Mesenteric fat pad (tissue), 1 donor: ENCODE measurements around the gene SNAPC4. TPM values are rescaled to one million over a fixed set of nuclear protein-coding genes. Genes with fewer than 3 reads are reported as not detected.

Source experiments
- DNase-seq: peaks from one replicate; pipeline ENCODE4 v3.0.0-alpha.2; 2020; ENCODE audit warnings: low spot score
- total RNA-seq: library from RNA; stranded (reverse); fragmentation: NEBNext Ultra II Directional; extraction: Animal tissue kit (Norgen Biotek cat#: 25700); gene quantifications from one replicate; pipeline ENCODE4 v1.2.1, GENCODE V29; 2021
- donor health status: DM: yes; HTN: yes; CAD: no.

The SNAPC4 gene
- total RNA-seq, 1 donor from 2014 or later, result 6.3 TPM

DNA sequence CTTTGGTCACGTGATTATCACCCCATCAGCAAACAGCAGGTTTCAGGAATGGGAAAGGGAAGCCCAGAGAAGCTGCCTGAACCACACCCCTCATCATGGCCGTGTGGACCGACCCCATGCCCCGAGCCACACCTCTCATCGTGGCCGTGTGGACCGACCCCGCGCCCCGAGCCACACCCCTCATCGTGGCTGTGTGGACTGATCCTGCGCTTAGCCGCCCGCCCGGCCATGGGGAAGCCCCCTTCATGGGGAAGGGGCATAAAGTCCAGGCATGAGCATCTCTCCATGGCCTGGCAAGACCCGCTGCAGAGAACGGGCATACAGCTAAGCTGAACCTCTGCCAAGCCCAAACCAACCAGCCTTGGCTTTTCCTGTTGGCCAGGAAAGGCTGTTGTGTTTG, 6.4 kb downstream of the SNAPC4 start:
- DNase-seq, result no peak

GRCh38 chr9:136392538-136393449, 7.2 kb downstream of the SNAPC4 start:
- DNase-seq, result no peak

- DNase-seq, result no peak
Measured at GRCh38 chr9:136391737-136392537, 8.0 kb downstream of the SNAPC4 start.

DNA sequence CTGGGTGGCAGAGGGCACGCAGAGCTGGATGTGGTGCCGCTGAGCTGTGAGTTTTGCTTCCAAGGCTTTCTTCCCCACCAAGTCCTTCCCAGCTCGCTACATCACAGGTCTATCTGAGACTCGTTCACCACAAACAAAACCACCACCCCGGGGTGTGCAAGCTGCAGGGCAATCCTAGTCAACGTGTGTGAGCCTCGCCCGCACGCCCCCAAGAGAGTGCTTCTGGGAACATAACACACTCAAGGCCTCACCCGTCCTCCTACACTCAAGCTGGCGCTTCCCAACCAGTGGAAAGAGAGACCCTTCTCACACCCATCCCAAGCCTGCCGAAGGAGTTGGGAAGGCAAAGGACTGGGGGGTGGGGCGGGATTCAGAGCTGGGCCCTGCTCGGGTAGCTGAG, 10.6 kb downstream of the SNAPC4 start:
- DNase-seq, result no peak

DNA sequence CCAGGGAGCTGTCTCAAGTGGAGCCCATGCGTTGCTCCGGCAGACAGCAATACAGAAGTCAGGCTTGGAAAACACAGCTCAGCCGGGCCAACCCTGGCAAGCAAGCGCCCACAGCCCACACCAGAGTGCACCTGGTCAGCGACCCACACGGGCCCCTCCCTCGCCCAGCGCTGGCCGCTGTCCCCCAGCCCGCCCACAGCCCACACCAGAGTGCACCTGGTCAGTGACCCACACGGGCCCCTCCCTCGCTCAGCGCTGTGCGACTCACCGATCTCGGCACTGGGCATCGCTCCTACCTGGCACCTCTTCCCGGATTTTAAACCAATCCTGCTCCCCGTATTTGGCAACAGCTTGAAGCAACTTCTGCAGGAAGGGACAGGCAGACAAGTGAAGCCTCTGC, 12.8 kb downstream of the SNAPC4 start:
- no peak for DNase-seq

- no peak for DNase-seq
Measured at GRCh38 chr9:136386018-136386417, 14.0 kb downstream of the SNAPC4 start.

DNA sequence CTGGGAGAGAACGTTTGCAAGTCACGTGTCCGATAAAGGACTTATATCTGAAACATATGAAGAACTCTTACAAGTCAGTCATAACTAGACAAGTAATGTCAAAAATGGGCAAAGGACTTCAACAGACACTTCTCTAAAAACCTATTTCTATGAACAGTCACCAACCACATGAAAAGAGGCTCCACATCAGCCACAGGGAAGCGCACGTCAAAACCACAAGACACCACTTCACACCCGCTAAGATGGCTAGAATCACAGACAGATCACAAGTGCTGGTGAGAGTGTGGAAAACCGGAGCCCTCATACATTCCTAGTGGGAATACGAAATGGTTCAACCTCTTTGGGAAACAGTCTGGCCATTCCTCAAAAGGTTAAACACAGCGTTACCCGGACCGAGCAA, 15.0 kb downstream of the SNAPC4 start:
- no peak for DNase-seq

DNA sequence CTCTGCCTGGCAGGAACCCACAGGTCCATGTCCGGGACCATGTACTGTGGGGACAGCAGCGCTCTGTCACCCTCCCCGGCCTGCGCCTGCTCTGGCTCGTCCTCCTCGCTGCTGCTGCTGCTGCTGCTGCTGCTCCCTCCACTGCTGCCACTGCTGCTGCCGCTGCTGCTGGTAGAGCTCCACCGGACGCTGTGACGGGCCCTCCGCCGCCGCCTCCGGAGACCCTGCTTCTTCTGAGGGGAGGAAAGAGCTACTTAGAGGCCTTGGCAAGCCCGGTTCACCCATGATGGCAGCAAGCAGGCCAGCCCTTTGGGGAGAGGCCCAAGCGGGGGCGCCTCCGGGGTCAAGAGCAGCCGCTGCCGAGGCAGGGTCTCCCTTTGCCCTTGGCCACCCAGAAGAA, 16.5 kb downstream of the SNAPC4 start:
- no peak for DNase-seq

DNA sequence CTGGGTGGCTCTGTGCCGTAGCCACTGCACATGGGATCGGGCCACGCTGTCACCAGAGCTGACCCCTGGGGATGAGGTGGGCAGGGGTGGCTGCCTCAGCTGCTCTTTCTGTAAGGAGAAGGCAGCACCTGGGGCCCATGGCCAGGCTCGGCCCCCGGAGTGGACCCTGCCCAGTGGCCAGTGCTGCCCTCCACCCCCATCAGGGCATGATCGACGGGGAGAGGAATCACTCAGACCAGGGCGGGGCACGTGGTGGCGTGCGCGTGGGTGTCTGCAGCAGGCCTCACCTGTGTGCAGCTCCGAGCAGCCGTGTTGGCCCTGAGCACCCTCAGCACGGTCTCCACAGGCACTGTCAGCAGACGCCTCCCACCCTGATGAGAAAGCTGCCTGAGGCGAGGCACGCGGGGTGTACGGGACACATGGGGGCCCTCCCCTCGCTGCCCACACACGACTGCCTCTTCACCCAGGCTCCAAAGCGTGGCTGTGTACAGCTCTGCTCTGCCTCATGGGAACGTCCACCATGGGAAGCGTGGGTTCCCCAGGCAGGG, 17.9 kb downstream of the SNAPC4 start:
- no peak for DNase-seq

- no peak for DNase-seq
Measured at GRCh38 chr9:136381311-136381710, 18.7 kb downstream of the SNAPC4 start.

DNA sequence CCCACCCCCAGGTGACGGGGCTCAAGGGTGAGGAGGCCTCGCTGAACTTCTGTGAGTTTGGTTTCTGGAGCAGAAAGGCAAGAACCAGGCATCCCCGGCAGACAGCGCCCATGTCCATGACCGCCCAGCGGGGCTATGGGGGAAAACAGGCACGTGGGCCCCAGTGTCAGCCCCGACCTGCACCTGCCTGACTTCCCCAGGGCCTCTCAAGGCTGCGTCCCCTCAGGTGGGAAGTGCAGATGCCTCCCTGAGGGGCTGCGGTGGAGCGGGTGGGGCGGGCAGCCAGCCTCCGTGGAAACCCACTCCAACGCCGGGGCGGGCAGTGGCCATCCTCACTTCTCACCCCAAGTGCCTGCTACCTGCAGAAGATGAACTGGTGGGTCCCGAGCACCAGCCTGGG, 19.6 kb downstream of the SNAPC4 start:
- DNase-seq, result no peak

DNA sequence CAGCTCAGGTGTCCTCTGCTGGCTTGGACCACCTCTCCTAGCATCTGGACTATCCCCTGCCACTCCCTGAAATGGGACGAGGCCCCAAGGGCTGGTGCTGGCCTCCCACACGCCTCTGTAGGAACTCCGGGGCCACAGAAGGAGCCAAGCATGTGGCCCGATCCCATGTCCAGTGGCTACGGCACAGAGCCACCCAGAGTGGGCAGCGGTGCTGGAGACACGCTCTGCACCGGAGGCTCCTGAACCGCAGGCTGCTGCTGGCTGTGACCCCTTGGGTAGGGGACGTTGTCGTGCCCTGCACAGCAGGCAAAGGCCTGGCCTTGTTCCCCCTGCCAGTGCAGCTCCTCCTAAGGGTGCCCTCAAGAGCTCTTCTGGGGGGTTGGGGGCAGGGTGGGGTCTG, 20.1 kb downstream of the SNAPC4 start:
- no peak for DNase-seq

- no peak for DNase-seq
Measured at GRCh38 chr9:136379401-136379800, 20.6 kb downstream of the SNAPC4 start.

DNA sequence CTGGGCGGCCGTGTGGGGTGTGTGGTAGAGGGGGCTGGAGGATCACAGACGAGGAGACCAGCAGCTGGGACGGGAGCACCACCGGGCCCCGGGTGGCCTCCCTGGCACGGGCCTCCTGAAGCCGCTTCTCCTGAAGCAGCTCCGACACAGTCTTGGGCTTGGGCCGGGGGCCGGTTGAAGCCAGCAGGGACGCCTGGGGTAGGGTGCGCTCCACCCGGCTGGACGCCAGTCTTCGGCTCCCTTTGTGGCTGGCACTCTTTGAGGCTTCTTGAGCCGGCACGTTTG, 21.0 kb downstream of the SNAPC4 start:
- no peak for DNase-seq

GRCh38 chr9:136378170-136379002, 21.6 kb downstream of the SNAPC4 start:
- DNase-seq, result no peak

DNA sequence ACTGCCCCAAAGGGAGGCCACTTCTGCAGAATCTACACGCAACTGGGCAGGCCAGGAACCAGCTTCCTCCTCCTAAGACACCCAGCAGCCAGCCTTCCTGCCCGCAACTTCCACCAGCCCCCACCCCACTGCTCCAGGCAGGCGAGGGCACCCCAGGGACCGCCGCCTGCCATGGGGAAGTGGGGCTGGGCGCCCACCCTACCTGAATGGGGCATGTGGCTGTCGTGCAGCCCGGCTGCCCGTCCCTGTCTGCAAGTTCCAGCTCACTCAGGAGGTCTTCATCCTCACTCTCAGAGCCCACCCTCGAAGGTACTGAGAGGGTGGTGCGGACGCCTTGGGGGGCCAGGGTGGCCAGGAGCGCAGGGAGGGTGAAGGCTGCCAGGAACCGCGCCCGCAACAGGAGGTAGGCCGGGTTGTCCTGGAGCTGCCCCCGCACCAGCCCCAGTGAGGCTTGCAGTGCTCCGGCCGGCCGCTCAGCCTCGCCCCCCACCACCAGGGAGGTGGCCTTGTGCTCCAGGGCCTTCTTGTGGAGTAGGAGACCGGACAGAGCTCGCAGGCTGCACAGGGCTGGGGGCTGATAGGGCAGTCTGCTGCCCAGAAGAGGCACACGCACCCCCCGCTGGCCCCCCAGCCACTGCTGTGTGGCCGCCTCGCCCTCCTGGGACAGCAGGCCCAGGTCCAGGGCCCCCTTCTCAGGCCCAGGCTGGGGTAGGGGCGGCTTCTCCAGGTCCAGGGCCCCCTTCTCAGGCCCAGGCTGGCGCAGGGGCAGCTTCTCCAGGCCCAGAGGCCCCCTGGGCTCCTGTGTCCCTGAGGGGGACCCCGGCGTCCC, 22.4 kb downstream of the SNAPC4 start:
- DNase-seq, result no peak

- no peak for DNase-seq
Measured at GRCh38 chr9:136376457-136376856, 23.5 kb downstream of the SNAPC4 start.

DNA sequence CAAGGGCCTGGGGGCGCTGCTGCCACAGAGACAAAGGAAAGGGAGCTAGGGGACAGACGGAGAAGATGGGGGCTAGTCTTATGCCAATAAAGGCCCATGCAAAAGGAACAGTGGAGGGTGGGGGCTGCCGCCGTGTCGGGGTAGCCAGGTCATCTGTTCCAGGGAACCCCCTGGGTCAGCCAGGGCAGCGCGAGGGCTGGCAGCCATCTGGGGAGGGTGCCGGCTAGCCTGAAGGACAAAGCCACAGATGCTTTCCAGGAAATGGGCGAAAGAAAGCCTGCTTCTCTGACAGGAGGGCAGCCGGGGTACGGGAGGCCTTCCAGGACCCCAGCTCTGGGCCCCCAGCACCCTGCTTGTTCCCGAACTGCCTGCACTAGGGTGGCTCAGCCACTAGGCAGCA, 24.9 kb downstream of the SNAPC4 start:
- no peak for DNase-seq

DNA sequence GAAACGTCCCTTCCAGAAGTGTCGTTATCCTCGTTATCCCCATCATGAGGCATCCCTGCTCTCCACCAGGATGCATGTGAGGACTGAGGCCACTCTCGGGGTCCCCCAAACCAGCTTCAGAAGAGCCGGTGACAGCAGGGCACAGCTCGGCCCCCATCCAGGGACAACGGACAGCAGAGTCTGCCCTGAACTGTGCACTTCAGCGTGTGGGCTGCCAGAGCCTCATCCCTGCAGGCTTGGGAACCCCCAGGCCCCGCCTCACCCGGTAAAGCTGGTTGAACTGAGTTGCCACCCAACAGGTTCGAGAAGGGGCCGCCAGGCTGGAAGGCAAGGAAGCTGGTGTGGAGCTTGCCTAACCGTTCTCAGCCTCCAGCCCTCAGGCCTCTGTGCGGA, 25.8 kb downstream of the SNAPC4 start:
- no peak for DNase-seq

DNA sequence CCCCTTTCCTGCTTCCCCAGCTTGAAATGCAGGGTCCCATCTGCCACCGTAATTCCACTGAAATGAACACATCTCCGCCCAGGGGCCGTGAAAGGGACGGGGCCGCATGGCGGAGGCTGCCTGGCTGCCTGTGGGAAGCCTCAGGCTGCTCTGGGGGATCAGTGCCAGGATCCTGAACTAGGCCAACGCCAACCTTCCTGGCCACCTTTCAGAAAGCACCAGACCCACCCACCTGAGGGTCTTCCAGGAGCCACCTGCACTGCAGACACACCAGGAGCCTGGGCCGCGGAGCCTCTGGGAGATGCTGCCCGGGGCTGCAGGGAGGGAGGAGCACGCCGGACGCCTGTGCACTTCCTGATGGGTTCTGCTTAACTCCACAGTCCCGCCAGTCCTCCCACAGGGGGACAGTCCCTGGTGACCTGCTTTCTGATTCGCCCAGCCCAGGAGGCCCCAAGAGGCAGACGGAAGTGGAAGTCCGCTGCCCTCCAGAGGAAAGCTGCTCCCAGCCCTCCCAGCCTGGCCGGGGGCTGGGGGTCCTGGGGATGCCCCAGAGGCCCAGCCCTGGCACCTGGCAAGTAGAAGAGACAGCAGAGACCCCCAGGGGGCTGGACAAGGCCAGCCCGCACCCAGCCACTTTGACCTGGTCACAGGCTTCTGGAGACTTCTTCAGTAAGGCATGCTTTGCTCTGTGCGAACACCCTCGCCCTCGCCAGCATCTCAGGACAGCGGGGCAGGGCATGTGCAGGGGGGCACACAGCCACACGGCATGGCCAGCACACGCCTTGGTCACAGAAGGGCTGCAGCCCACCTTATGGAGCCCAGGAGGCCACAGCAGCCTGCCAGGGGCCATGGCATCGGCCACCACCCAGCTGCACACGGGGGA, 26.4 kb downstream of the SNAPC4 start, which contains the start of gene CARD9:
CARD9 (minus strand) TSS at position 370 of the 883 bp plus-strand sequence. CDS start 1,591 bp downstream, outside the sequence.
- DNase-seq, result no peak
